Muscle of leg (tissue), 11 donors: ENCODE results near the gene DTX4. TPM values are rescaled to one million over a fixed set of nuclear protein-coding genes. Genes with fewer than 3 reads are reported as not detected.

Experiments
- DNase-seq: peaks from one replicate; pipeline ENCODE4 v3.0.0; 2013
- H3K27ac ChIP-seq: one replicate; pipeline ENCODE4 v1.5.1; 2013; ENCODE audit warnings: mild to moderate bottlenecking, low read length, control low read depth
- H3K27me3 ChIP-seq: one replicate; pipeline ENCODE4 v1.6.1; 2013; ENCODE audit warnings: low read length; ENCODE audit not compliant: control insufficient read depth, insufficient read depth
- H3K36me3 ChIP-seq: one replicate; pipeline ENCODE4 v1.6.1; 2013; ENCODE audit warnings: low read length; ENCODE audit not compliant: control insufficient read depth, insufficient read depth
- H3K4me1 ChIP-seq: one replicate; pipeline ENCODE4 v1.6.1; 2013; ENCODE audit warnings: low read length; ENCODE audit not compliant: control insufficient read depth, insufficient read depth
- H3K4me3 ChIP-seq: one replicate; pipeline ENCODE4 v1.5.1; 2013; ENCODE audit warnings: low read length, control low read depth
- H3K9me3 ChIP-seq: replicated peaks from 2 replicates; pipeline ENCODE4 v1.6.1; 2013; ENCODE audit warnings: low read depth, low read length; ENCODE audit not compliant: control insufficient read depth
- WGBS: methylation state at CpG from one replicate; pipeline ENCODE4 v1.1.5; 2013; ENCODE audit warnings: missing lambda C conversion rate; ENCODE audit not compliant: insufficient coverage; 5-methylcytosine and 5-hydroxymethylcytosine counted together
- polyA plus RNA-seq, 8 donors: library from polyadenylated mRNA; unstranded; fragments of 120-200 nt; gene quantifications; one replicate each; pipeline versions ENCODE4 v1.2.1 to v1.2.3, GENCODE V29; 2013; ENCODE audit warnings: inconsistent platforms in 1 of 8, low replicate concordance in 1 of 8; ENCODE audit not compliant: insufficient read length in 8 of 8, insufficient read depth in 1 of 8
- total RNA-seq: library from RNA; stranded (reverse); fragments of 120-200 nt; gene quantifications from one replicate; pipeline ENCODE4 v1.2.4, GENCODE V29; 2013

Gene DTX4
- total and polyA plus RNA-seq, 9 donors = 8.9 to 33.0 (median 19.0) TPM

- Histone ChIP-seq H3K4me1 (no peaks in the 10 kb centered on the region), H3K27me3 (no peaks in the 10 kb centered on the region), H3K4me3 (no peak overlapping the region), H3K27ac (no peak overlapping the region), H3K9me3 (no peaks in the 10 kb centered on the region), H3K36me3 (no peaks in the 10 kb centered on the region)
- no peak for DNase-seq
- WGBS = 92% methylated on average over 2 of the region's 2 CpGs
These were observed 42.4 kb downstream of the DTX4 start for GRCh38 chr11:59214141-59214893.

- 4% methylated on average over 3 of the region's 9 CpGs for WGBS
- Histone ChIP-seq H3K36me3 (no peaks in the 10 kb centered on the region), H3K27ac (peak overlapping the region; percentile 38), H3K4me1 (no peaks in the 10 kb centered on the region), H3K9me3 (no peaks in the 10 kb centered on the region), H3K27me3 (no peaks in the 10 kb centered on the region), H3K4me3 (no peak overlapping the region)
- peak; percentile 89 for DNase-seq
These were observed 45.0 kb downstream of the DTX4 start for GRCh38 chr11:59216641-59217564.

DNA sequence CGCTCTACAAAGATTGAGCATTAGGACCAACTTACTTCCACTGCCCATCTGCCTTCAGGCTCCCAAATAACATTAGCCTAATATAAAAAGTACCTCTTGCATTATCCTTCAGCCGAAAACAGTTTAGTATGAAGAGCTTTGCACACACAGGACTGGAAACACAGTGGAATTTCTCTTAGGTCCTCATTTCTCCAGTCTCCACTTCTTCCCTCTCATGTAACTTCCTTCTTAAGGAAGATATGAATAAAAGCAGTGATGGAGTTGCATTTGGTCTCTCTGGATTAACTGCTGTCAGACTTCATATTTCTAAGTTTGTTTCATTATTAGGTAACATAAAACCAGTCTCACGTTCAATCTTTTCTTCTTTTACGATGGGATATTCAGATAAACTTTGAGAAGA lies 46.4 kb downstream of the DTX4 start:
- no peak for DNase-seq
- Histone ChIP-seq H3K4me3 (no peak overlapping the region), H3K27ac (no peak overlapping the region), H3K9me3 (no peaks in the 10 kb centered on the region), H3K36me3 (no peaks in the 10 kb centered on the region), H3K27me3 (no peaks in the 10 kb centered on the region), H3K4me1 (no peaks in the 10 kb centered on the region)
- 80% methylated on average over 1 of the region's 4 CpGs for WGBS

GRCh38 chr11:59218893-59219292 lies 47.0 kb downstream of the DTX4 start:
- H3K27me3 ChIP-seq = no peaks in the 10 kb centered on the region
- no CpG with 5 or more reads among the region's 2 CpGs for WGBS
- no peaks in the 10 kb centered on the region for H3K9me3 ChIP-seq
- H3K27ac ChIP-seq = no peak overlapping the region
- H3K4me1 ChIP-seq = no peaks in the 10 kb centered on the region
- no peak overlapping the region for H3K4me3 ChIP-seq
- no peak for DNase-seq
- no peaks in the 10 kb centered on the region for H3K36me3 ChIP-seq

- Histone ChIP-seq H3K4me1 (peaks cover 5% of the 10 kb centered on the region), H3K4me3 (no peak overlapping the region), H3K36me3 (no peaks in the 10 kb centered on the region), H3K27me3 (no peaks in the 10 kb centered on the region), H3K9me3 (no peaks in the 10 kb centered on the region), H3K27ac (no peak overlapping the region)
- no peak for DNase-seq
- WGBS = 43% methylated on average over 2 of the region's 4 CpGs
These were observed 47.9 kb downstream of the DTX4 start for GRCh38 chr11:59219836-59220235.

DNA sequence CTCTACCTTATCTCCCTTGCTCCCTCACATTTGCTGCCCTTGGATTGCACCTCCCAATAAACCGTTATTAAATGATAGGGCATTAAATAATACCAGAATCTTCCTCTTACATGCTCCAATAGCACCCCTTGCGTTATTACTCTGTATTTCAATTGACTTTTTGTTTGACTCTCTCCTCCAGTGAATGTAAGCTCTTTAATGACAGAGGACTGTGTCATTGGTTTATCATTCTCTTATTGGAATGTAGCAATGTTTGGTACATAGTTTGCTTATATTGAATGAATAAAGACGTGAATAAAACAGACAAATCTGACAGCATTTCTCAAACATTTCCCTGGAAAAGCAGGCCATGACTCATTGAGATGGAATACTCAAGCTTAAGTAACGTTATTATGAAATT lies 49.5 kb downstream of the DTX4 start:
- Histone ChIP-seq H3K27ac (no peak overlapping the region), H3K27me3 (no peaks in the 10 kb centered on the region), H3K9me3 (no peaks in the 10 kb centered on the region), H3K4me3 (no peak overlapping the region), H3K36me3 (no peaks in the 10 kb centered on the region), H3K4me1 (peaks cover 5% of the 10 kb centered on the region)
- DNase-seq = no peak
- no CpG with 5 or more reads among the region's 4 CpGs for WGBS

- H3K27ac ChIP-seq = no peak overlapping the region
- H3K4me3 ChIP-seq = no peak overlapping the region
- 40% methylated on average over 1 of the region's 2 CpGs for WGBS
- DNase-seq = peak; percentile 43
- no peaks in the 10 kb centered on the region for H3K36me3 ChIP-seq
- no peaks in the 10 kb centered on the region for H3K27me3 ChIP-seq
- H3K4me1 ChIP-seq = peaks cover 5% of the 10 kb centered on the region
- no peaks in the 10 kb centered on the region for H3K9me3 ChIP-seq
These were observed 50.6 kb downstream of the DTX4 start for GRCh38 chr11:59222464-59223060.

GRCh38 chr11:59223177-59223576 lies 51.2 kb downstream of the DTX4 start:
- H3K27ac ChIP-seq = no peak overlapping the region
- WGBS = 90% methylated on average over 1 of the region's 1 CpG
- peaks cover 5% of the 10 kb centered on the region for H3K4me1 ChIP-seq

DNA sequence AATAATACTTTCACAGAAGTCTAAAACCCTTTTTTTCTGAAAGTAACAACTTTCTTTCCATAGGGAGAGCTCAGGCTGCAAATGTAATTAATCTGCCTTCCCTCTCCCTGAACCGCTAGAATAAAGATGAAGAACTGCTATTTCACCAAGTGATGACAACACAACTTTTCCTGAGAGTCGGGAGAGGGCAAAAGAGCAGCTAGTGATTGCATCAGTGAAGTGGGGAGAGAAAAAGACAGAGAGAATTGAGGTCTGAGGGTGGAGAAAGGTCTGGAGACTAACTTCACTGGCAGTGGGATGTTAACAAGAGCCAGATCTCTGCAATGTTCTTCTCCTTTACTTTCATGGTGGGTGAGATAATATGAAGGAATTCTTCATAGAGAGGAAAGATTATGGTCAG lies 51.7 kb downstream of the DTX4 start:
- WGBS = no CpG with 5 or more reads among the region's 2 CpGs
- H3K4me3 ChIP-seq = no peak overlapping the region
- no peak for DNase-seq
- H3K9me3 ChIP-seq = no peaks in the 10 kb centered on the region
- H3K27me3 ChIP-seq = no peaks in the 10 kb centered on the region
- H3K4me1 ChIP-seq = peaks cover 5% of the 10 kb centered on the region
- no peaks in the 10 kb centered on the region for H3K36me3 ChIP-seq
- peak overlapping the region; percentile 47 for H3K27ac ChIP-seq

More at GRCh38 chr11:59223177-59223576, 51.2 kb downstream of the DTX4 start:
- Histone ChIP-seq H3K36me3 (no peaks in the 10 kb centered on the region), H3K4me3 (no peak overlapping the region), H3K27me3 (no peaks in the 10 kb centered on the region), H3K9me3 (no peaks in the 10 kb centered on the region)
- DNase-seq = no peak

GRCh38 chr11:59224351-59224928 lies 52.5 kb downstream of the DTX4 start:
- Histone ChIP-seq H3K4me1 (peaks cover 5% of the 10 kb centered on the region), H3K27ac (peak overlapping the region; percentile 47), H3K9me3 (no peaks in the 10 kb centered on the region), H3K27me3 (no peaks in the 10 kb centered on the region), H3K36me3 (no peaks in the 10 kb centered on the region), H3K4me3 (no peak overlapping the region)
- 36% methylated on average over 2 of the region's 4 CpGs for WGBS
- peak; percentile 79 for DNase-seq
